Heart left ventricle (tissue), 13 donors: ENCODE measurements around the gene LPAR3.

Experiments used
- CTCF ChIP-seq, 12 donors: fragments of 200-600 bp; sonication (generic) in 4 of 12; IDR thresholded peaks; one replicate each; pipeline versions ENCODE4 v1.5.0 to v1.8.0; 2018 to 2022; ENCODE audit warnings: antibody characterized with exemption in 12 of 12, mild to moderate bottlenecking in 5 of 12
- POLR2A ChIP-seq, 2 donors: fragments of 450-650 bp; IDR thresholded peaks; one replicate each; pipeline ENCODE4 v1.6.1; 2017; ENCODE audit warnings: antibody characterized with exemption in 2 of 2, mild to moderate bottlenecking in 2 of 2, moderate library complexity in 2 of 2
- donor health status: ischemic (EF 13 %, LVEDD 7.1; RV severe dilation, severe dysfunction).
- donor health status: DM: no; HTN: yes; CAD: no.
- donor health status: DM: no; HTN: no; CAD: no.
- donor health status: ischemic (EF 25% LVEDD 6.9; RV normal size, moderate dysfunction).
- donor health status: ischemic (EF 25% LVEDD 5.7; RV mildly dilated, moderate dysfunction).
- donor health status: ischemic (EF 35%, LVEDD 5.7; RV mildly dilated, moderate dysfunction).
- donor health status: nonischemic (EF 11% LVEDD 7.7; RV severe dilation, severe dysfunction).
- donor health status: DM: yes; HTN: yes; CAD: no.
- donor health status: PGD.
- donor health status: ischemic (EF 29% LVEDD 5.4; RV normal size, mild dysfunction).
- donor health status: nonischemic (EF 23%, LVEDD 6.1; RV moderate dilation, normal function).

- no peak for TF ChIP-seq CTCF (IDR thresholded peaks at IDR 0.05)
- TF ChIP-seq POLR2A (IDR thresholded peaks at IDR 0.05), result no peak
Measured at GRCh38 chr1:84872696-84873355, 20.2 kb downstream of the LPAR3 start.
